ENCODE results near the gene PRKCH.

PRKCH gene

GRCh38 chr14:61368781-61369453, 47.5 kb downstream of the PRKCH start:
- no peak for DNase-seq

GRCh38 chr14:61369454-61369810, 48.1 kb downstream of the PRKCH start:
- no peak for DNase-seq

DNA sequence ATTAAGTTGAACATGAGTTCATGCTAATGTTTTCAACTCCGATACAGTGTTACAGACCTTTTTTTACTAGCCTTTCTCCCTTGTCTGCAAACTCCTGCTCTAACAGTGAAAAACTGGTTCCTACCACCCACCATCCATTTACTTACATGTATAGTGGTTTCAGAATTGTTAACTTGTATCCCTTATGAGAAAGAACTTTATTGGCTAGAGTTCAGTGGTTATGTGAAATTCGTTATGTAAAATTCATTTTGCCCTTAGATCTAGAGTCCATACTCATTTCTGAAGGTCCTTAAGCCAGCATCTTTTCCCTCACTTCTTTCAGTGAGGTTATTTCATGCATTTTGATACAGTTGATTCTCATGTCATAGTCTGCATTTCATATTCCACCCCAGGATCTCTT, 51.0 kb downstream of the PRKCH start:
- DNase-seq: no peak

DNA sequence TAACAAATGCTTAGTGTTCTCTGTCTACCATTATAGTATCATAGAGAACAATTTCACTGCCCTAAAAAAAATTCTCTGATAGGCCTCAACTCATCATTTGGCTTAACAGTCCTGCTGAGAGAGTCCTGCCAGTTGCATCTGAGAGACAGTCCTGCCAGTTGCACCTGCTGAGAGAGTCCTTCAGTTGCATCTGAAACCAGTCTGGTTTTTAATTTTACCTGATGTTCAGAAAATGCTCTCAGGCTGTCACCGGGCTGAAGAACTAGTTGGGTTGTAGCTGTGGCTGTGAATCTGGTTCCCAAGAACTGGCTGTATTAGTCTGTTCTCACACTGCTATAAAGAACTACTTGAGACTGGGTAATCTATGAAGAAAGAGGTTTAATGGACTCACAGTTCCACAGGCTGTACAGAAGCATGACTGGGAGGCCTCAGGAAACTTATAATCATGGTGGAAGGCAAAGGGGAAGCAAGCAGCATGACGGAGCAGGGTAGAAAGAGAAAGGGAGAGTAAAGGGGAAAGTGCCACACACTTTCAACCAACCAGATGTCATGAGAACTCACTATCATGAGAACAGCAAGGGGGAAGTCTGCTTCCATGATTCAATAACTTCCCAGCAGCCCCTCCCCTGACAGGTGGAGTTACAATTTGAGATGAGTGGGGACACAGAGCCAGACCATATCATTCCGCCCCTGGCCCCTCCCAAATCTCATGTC, 51.6 kb downstream of the PRKCH start:
- DNase-seq: no peak

DNA sequence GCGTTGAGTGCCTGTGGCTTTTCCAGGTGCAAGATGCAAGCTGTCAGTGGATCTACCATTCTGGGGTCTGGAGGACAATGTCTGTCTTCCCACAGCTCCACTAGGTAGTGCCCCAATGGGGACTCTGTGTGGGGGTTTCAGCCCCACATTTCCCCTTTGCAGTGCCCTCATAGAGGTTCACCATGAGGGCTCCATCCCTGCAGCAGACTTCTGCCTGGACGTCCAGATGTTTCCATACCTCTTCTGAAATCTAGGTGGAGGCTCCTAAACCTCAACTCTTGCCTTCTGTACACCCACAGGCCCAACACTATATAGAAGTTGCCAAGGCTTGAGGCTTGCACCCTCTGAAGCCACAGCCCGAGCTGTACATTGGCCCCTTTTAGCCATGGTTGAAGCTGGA, 52.9 kb downstream of the PRKCH start:
- no peak for DNase-seq

GRCh38 chr14:61375218-61375617, 53.8 kb downstream of the PRKCH start:
- DNase-seq: no peak

- DNase-seq: no peak
These were observed 54.9 kb downstream of the PRKCH start for GRCh38 chr14:61376314-61376713.

- no peak for DNase-seq
These were observed 56.4 kb downstream of the PRKCH start for GRCh38 chr14:61377749-61378148.

DNA sequence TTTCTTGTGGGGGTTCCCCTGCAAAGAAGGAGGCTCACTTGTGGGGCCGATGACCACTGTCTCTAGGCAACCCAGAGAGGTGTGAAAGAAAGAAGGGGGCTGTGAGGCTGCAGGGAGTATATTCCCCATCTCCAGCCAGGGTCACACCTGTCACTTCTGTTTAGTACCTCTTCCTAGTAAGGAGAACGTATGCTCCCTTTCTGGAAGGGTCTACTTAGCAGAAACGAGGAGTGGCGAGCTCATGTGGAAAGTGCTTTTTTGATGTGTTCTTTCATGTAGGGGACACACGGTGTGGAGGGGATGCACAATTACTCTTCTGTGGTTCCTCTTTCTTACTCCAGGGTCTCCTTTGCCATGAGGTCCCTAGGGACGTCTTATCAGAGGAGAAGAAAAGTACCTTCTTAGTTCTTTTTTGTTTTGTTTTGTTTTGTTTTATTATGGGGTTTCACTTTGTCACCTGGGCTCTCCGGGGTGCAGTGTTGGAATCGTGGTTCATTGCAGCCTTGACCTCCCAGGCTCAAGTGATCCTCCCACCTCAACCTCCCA, 58.3 kb downstream of the PRKCH start:
- no peak for DNase-seq

DNA sequence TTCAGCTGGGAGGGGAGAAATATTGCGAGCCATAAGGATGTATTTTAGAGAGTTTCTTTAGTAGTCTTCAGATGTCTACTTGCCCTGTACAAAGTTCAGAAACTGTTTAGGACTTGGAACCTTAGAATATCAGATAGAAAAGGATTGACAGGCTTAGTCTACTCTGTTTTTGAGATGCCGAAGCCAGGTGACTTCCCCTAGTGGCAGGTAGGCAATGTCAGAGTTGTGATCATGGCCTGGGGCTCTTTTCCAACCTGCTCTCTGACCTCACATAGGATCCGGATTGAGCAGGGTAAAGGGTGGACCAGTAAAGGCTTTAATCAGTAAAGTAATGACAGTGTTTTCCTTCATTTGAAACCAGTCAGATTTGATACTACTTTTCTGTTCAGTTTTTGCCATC, 59.6 kb downstream of the PRKCH start:
- DNase-seq: no peak

DNA sequence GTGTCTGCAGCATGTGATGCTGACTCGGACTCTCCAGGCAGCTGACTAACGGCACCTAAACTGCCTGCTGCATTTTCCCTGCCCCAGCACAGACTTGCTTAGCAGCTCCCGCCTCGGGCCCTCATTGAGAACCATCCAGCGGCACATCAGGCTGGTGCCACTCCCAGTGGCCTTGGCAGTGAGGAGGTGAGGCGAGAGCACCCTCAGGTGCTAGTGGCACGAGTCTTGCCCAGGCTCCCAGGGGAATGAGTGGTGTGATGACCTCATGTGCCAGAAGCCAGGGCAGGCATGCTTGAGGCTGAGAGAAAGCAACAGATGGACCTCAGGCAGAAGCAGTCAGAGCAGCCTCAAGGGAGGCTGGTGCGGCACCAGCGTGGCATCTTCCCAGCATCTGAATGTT, 60.2 kb downstream of the PRKCH start:
- no peak for DNase-seq

DNA sequence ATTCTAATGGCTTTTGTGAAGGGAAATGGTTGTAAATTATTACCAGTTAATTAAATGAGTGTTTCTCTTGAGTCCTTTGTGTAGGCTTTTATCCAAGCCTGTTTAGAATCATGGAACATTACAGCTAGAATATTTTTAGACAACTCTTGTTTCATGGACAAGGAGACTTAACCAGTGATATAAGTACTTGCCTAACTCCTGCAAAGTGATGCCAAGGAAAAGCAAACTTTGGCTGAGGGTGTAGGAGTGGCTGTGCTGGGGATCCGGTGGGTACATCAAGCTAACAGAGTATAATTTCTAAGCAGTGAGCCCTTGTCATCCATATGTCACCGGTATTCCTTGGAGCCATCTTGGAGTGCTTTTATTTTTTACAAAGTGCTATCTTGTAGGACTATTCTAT, 61.5 kb downstream of the PRKCH start:
- DNase-seq: no peak

- no peak for DNase-seq
These were observed 63.8 kb downstream of the PRKCH start for GRCh38 chr14:61385002-61385685.

DNA sequence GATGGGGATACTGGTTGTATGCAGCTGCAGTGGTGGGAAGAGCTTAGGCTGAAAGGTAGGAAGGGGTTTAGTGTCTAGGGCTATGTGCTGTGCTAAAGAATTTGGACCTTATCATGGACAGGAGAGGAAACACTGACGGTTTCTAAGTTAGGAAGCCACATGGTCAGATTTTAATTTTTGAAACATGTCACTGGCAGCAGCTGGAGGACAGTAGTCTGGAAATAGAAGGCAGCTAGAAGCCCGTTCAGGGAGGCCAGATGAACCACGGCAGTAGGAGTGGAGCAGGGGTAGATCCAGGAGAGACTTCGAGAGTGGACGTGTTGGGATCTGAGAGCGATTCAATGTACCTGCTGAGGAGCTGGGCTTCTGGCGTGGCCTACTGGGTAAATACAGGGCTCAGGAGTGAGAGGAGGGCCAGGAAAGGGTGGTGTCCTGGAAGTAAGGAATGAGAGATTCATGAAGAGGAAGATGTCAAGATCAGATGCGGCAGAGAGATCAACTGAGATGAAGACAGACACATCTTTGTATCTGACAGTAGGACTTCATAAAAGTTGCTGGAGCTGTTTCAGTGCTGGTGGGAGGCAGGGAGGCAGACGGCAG, 64.9 kb downstream of the PRKCH start:
- DNase-seq: no peak

- DNase-seq: no peak
These were observed 65.7 kb downstream of the PRKCH start for GRCh38 chr14:61387076-61387475.

DNA sequence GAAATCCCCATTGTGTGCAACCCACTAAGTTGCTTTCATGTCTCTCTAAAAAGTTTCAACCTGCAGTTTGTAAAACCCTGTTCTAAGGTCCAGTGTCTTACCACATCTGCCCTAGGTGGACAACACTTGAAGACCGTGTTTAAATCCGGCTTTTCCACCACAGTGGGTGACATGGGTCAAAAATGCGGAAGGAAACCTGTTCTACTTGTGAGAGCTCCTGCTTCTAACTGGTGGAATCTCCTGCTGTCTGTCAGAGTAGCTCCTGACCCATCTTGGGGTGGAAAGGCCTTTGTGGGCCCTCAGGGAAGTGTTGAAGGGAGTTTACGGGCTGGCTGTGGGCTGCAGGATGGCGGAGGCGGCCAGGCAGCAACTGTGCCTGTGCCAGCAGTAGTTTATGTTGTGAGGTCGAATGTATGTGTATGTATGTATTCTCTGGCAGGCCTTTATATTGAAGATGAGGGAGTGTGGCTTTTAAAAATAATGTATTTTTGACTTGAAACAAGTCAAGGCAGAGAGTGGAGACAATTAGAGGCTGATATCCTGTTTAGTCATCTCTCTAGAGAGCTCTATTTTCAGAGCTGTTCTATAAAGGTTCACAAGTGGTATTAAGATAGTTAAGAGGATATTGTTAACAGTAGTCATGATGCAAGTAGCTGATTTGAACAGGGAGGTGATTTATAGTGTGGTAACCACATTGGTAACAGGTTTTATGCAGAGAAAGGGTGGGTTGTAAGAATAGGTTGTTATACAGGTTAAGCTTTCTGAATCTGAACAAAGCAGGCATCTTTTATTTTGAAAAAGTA, 67.0 kb downstream of the PRKCH start:
- DNase-seq: peak; percentile 88

DNA sequence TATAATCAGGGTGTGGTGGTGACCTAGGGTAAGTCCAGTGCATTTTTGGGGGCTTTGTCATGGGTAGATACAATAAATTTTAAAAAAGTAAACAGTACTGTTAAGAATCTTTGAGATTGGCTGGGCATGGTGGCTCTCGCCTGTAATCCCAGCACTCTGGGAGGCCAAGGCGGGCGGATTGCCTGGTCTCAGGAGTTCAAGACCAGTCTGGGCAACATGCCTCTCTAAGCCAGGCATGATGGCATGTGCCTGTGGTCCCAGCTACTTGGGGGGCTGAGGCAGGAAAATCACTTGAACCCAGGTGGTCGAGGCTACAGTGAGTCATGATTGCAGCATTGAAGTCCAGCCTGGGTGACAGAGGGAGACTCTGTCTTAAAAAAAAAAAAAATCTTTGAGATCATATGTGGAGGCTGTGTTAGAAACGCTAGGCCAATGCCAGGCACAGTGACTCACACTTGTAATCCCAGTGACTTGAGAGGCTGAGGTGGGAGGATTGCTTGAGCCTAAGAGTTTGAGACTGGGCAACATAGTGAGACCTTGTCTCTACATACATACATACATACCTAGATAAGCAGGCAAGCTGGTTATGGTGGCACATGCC, 67.7 kb downstream of the PRKCH start:
- no peak for DNase-seq

GRCh38 chr14:61391119-61391518, 69.7 kb downstream of the PRKCH start:
- no peak for DNase-seq

- DNase-seq: no peak
These were observed 70.9 kb downstream of the PRKCH start for GRCh38 chr14:61392297-61392696.

DNA sequence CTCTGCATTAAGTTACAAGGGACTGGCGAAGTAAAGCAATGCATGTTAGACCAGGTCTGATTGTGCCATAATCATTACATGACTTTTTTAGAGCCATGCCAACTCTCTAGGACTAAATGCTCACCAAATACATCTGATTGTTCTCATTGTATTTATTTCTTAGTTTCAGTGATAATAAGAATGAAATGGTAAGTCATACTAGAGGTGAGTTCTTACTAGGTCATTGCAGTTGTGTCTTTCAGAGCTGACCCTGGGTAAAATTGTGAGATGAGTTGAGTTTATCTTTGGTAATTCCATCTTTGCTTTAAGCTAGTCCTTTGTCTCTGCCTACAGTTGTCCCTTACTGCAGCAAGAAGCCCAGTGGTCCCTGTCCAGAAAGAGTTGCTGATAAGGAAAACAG, 73.2 kb downstream of the PRKCH start:
- no peak for DNase-seq

GRCh38 chr14:61395115-61395725, 73.8 kb downstream of the PRKCH start:
- no peak for DNase-seq

DNA sequence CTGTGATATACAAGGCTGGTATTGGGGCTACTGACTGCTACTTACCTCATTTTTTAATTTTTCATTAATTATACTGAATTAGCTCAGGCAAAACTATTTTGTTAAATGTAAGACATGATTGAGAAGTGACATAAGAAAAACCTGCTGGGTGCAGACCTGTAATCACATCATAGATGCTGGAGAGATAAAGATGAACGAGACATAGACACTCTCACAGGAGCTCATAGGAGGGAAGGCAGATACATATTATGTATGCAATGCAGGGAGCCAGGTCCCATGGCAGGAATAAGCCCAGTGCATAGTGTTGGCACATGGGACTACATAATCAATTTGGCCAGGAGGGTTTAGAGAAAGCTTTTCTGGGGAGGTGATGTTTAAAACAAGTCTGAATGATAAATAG, 74.9 kb downstream of the PRKCH start:
- no peak for DNase-seq
